Left ventricle myocardium inferior (tissue), 1 donor: ENCODE measurements around the gene IKZF1. TPM values are rescaled to one million over a fixed set of nuclear protein-coding genes. Genes with fewer than 3 reads are reported as not detected.

Experiments
- DNase-seq: peaks from one replicate; pipeline ENCODE4 v3.0.0-alpha.2; 2020
- H3K27ac ChIP-seq: fragments of 200-600 bp; replicated peaks from 2 replicates; pipeline ENCODE4 v1.8.0; 2021
- H3K27me3 ChIP-seq: fragments of 200-600 bp; 2 replicates; pipeline ENCODE4 v1.8.0; 2021; ENCODE audit warnings: low read depth
- H3K36me3 ChIP-seq: fragments of 200-600 bp; 2 replicates; pipeline ENCODE4 v1.8.0; 2021
- H3K4me1 ChIP-seq: fragments of 200-600 bp; 2 replicates; pipeline ENCODE4 v1.8.0; 2021
- H3K4me3 ChIP-seq: fragments of 200-600 bp; 2 replicates; pipeline ENCODE4 v1.8.0; 2021; ENCODE audit warnings: mild to moderate bottlenecking, moderate library complexity
- H3K9me3 ChIP-seq: fragments of 200-600 bp; replicated peaks from 2 replicates; pipeline ENCODE4 v1.8.0; 2021
- CTCF ChIP-seq: fragments of 200-600 bp; IDR thresholded peaks from 2 replicates; pipeline ENCODE4 v1.8.0; 2021; ENCODE audit warnings: antibody characterized with exemption, mild to moderate bottlenecking, borderline replicate concordance
- intact Hi-C: fragments of 100-400 bp; cut with micrococcal nuclease; formaldehyde crosslinking; loops from one replicate; pipeline ENCODE4 v1.11.0; 2022
- total RNA-seq: library from RNA; stranded (reverse); fragmentation: NEBNext Ultra II Directional; extraction: Animal tissue kit (Norgen Biotek cat#: 25700); gene quantifications from one replicate; pipeline ENCODE4 v1.2.1, GENCODE V29; 2021
- donor health status: DM: no; HTN: yes; CAD: no; lungs with severe emphysema.

Gene IKZF1
- total RNA-seq, 1 donor from 2014 or later = 2.1 TPM

- DNase-seq = no peak
- Histone ChIP-seq H3K27me3 (peaks cover 84% of the 10 kb centered on the region), H3K9me3 (no peaks in the 10 kb centered on the region), H3K36me3 (no peaks in the 10 kb centered on the region), H3K4me3 (no peak overlapping the region), H3K4me1 (peaks cover 6% of the 10 kb centered on the region), H3K27ac (no peak overlapping the region)
- no peak for TF ChIP-seq CTCF
- intact Hi-C loops = no loop called here
Measured at GRCh38 chr7:50302486-50303334, 1.8 kb upstream of the IKZF1 start.

GRCh38 chr7:50303335-50304128, 984 bp upstream of the IKZF1 start:
- no peak for DNase-seq
- H3K27me3 ChIP-seq = peaks cover 92% of the 10 kb centered on the region
- no peak for TF ChIP-seq CTCF
- intact Hi-C loops = no loop called here
- peaks cover 6% of the 10 kb centered on the region for H3K4me1 ChIP-seq
- H3K36me3 ChIP-seq = no peaks in the 10 kb centered on the region
- peak overlapping the region; percentile 60 for H3K4me3 ChIP-seq
- H3K27ac ChIP-seq = no peak overlapping the region
- no peaks in the 10 kb centered on the region for H3K9me3 ChIP-seq

DNA sequence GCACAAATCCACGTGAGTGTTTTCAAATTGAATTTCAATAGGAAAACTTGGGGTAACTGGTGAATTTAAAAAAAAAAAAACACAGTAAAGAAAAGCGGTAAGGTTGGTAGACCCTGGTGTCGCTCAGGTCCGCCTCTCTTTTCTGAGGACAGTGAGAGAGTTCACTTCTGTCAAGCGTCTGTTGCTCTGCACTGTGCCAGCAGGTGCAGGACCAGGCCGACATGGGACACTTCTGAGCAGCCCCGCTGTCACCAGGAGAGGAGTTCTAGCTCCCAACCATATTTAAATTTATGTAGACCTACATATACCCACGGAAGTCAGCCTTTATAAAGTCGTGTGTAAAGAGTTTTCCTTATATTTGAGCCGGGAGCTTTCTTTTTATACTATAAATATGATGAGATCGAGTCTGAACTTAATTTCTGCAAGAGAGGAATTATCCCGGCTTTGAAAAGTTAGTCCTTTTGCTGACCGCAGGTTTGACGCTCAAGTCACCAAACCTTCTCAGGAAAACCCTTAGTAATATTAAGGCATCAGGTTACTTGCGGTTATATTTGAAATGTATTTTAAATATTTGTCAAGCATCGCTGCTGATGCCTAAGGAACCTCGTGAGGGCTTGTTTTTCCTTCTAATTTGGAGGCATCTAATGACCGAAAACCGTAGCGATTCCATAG, 531 bp downstream of the IKZF1 start:
- TF ChIP-seq CTCF = no peak
- no peak for DNase-seq
- Histone ChIP-seq H3K9me3 (no peaks in the 10 kb centered on the region), H3K36me3 (no peaks in the 10 kb centered on the region), H3K4me1 (peaks cover 6% of the 10 kb centered on the region), H3K27ac (peak overlapping the region; percentile 54), H3K27me3 (peaks cover 95% of the 10 kb centered on the region), H3K4me3 (peak overlapping the region; percentile 60)
- intact Hi-C loops = no loop called here

DNA sequence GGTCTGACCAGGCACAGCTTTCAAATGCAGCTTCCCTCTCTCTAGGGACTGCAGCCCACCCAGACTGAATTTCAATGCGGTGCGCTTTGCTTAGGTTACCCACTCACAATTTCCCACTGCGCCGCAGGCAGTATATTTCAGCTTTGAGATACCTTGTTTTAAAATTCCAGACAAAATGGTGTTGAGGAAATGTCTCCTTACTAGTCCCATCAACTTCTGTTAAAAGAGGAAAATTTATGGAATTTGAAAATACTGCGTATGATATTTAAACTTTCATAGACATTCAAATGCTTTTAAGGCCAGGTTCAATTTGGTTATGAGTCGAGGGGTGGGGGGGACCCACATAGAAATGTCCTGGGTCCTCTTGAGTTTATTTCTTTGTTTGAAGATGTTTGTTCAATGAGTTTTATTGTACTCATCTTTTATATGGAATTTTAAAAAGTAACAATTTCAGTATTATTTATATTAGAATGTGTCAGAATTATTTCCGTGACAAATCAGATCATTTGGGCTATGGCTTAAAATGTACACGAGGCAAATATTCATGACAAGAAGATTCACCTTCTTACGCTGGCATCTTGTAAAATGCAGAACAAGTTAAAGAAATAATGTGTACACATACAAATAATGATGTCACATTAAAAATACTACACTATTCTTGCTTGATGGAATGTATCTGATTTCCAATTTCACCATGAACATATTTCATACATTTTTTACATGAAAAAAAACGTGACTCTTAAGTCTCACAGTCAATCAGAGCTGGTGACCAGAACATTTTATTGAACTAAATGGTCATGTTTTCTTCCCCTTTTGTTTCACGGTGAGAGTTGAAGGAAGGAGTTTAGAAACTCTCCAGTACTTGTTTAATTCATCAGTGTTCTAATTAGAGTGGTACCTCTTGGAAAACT, 1.3 kb downstream of the IKZF1 start:
- peak overlapping the region; percentile 60 for H3K4me3 ChIP-seq
- H3K27me3 ChIP-seq = peaks cover 96% of the 10 kb centered on the region
- H3K27ac ChIP-seq = peak overlapping the region; percentile 54
- TF ChIP-seq CTCF = no peak
- no peak for DNase-seq
- intact Hi-C loops = no loop called here
- H3K36me3 ChIP-seq = no peaks in the 10 kb centered on the region
- H3K4me1 ChIP-seq = peaks cover 6% of the 10 kb centered on the region
- no peaks in the 10 kb centered on the region for H3K9me3 ChIP-seq
